OCI-M2 (cell line): Measurements from ENCODE around the gene IFNA14.
"Not testable (repeated sequence)": the region's sequence is repeated elsewhere in the genome, so short reads cannot be mapped to it uniquely, and the experiment has no call there.

Experiments
- DNase-seq: peaks from one replicate; lab custom pipeline; 2025; ENCODE audit not compliant: unreplicated experiment; lab: John Stamatoyannopoulos, UW

IFNA14 gene

GRCh38 chr9:21217211-21217610 is 22.6 kb downstream of the IFNA14 start, which contains the start of gene IFNA16:
TSS of gene IFNA16 (minus strand) at chr9:21217311. CDS start at chr9:21217305, 6 bp downstream.
- not testable (repeated sequence) for DNase-seq

- not testable (repeated sequence) for DNase-seq
These were observed 26.1 kb downstream of the IFNA14 start for GRCh38 chr9:21213411-21214326.

- not testable (repeated sequence) for DNase-seq
These were observed 27.6 kb downstream of the IFNA14 start for GRCh38 chr9:21212160-21212559.

- DNase-seq, result not testable (repeated sequence)
These were observed 29.0 kb downstream of the IFNA14 start for GRCh38 chr9:21210782-21211181.

- no peak for DNase-seq
These were observed 29.5 kb downstream of the IFNA14 start for GRCh38 chr9:21210311-21210710.

GRCh38 chr9:21207043-21207442 is 32.8 kb downstream of the IFNA14 start, which contains the start of gene IFNA10:
TSS of gene IFNA10 (minus strand) at chr9:21207143. CDS start at chr9:21207097, 46 bp downstream.
- DNase-seq, result not testable (repeated sequence)

- no peak for DNase-seq
These were observed 34.6 kb downstream of the IFNA14 start for GRCh38 chr9:21205204-21205603.

- DNase-seq, result not testable (repeated sequence)
These were observed 37.7 kb downstream of the IFNA14 start, which contains the start of gene IFNA7 for GRCh38 chr9:21202105-21202504. TSS of gene IFNA7 (minus strand) at chr9:21202205. CDS start at chr9:21202165, 40 bp downstream.

GRCh38 chr9:21194867-21195776 is 44.7 kb downstream of the IFNA14 start:
- not testable (repeated sequence) for DNase-seq
